K562 (cell line): ENCODE results near the gene TMEM167A. TPM values are rescaled to one million over a fixed set of nuclear protein-coding genes. Genes with fewer than 3 reads are reported as not detected.

Experiments
- ATAC-seq: fragments of 200-7000 bp; cut with Tn5 transposase; 3 replicates; pipeline ENCODE4 v1.9.1; 2020; ENCODE audit warnings: moderate library complexity
- BruUV-seq: library from RNA; stranded (reverse); fragments of 400-500 nt; replicated peaks from 2 replicates; lab custom pipeline; 2021; lab: Mats Ljungman, UMichigan
- CTCF ChIA-PET: fragments of 300-600 bp; formaldehyde crosslinking; extraction: SDS; loops from one replicate; lab custom pipeline; 2021; ENCODE audit warnings: low intra/inter-chr PET ratio; lab: Yijun Ruan, JAX
- POLR2A ChIA-PET: fragments of 300-600, 350-650 bp; sonication (Branson Sonifier 250); formaldehyde crosslinking; extraction: SDS; loops from one replicate; lab custom pipeline; 2021; ENCODE audit warnings: antibody characterized with exemption, inconsistent platforms; lab: Yijun Ruan, JAX
- DNase-seq, 4 experiments: peaks; one replicate each; pipeline versions ENCODE4 v3.0.0 to v3.0.0-alpha.2; 2011 to 2018; ENCODE audit warnings: low spot score in 3 of 4, mixed read lengths in 3 of 4; ENCODE audit errors: extremely low read depth in 1 of 4
- FAIRE-seq: peaks from 2 replicates; lab custom pipeline; 2011; peaks lifted over from hg19 to GRCh38; lab: Jason Lieb, UNC
- H2AFZ ChIP-seq: 2 replicates; pipeline ENCODE4 v1.6.0; 2011; ENCODE audit warnings: low read depth, low read length, control low read depth, inconsistent platforms
- H3K27ac ChIP-seq: fragments of 200-600 bp; 3 replicates; pipeline ENCODE4 v1.8.0; 2011; ENCODE audit warnings: low read depth, mild to moderate bottlenecking, control low read depth, inconsistent platforms, low read length, moderate library complexity, mixed read lengths; ENCODE audit errors: extremely low read depth
- H3K27me3 ChIP-seq, 2 experiments: fragments of 300-600 bp in 1 of 2; 2 replicates in 1 of 2; 3 replicates in 1 of 2; pipeline versions ENCODE4 v1.6.0 to v1.8.0; 2011; ENCODE audit warnings: inconsistent platforms in 2 of 2, low read length in 2 of 2, mild to moderate bottlenecking in 1 of 2, mixed read lengths in 1 of 2, moderate library complexity in 1 of 2; ENCODE audit not compliant: control insufficient read depth in 2 of 2, insufficient read depth in 2 of 2
- H3K36me3 ChIP-seq: fragments of 300-600 bp; 3 replicates; pipeline ENCODE4 v1.8.0; 2011; ENCODE audit warnings: mild to moderate bottlenecking, low read length, inconsistent platforms; ENCODE audit not compliant: control insufficient read depth, insufficient read depth
- H3K4me1 ChIP-seq, 2 experiments: fragments of 200-600 bp in 1 of 2; replicated peaks in 1 of 2; 2 replicates in 1 of 2; 3 replicates in 1 of 2; pipeline versions ENCODE4 v1.5.1 to v1.8.0; 2011; ENCODE audit warnings: inconsistent platforms in 2 of 2, low read length in 2 of 2, mild to moderate bottlenecking in 1 of 2, mixed read lengths in 1 of 2, moderate library complexity in 1 of 2; ENCODE audit not compliant: control insufficient read depth in 2 of 2, insufficient read depth in 2 of 2
- H3K4me2 ChIP-seq: 2 replicates; pipeline ENCODE4 v1.6.1; 2011; ENCODE audit warnings: low read length, control low read depth, inconsistent platforms, mixed read lengths; ENCODE audit not compliant: insufficient read depth
- H3K4me3 ChIP-seq: fragments of 200-600 bp; sonication (generic), shearing (Covaris generic); 2 replicates; pipeline ENCODE4 v1.5.1; 2016; ENCODE audit warnings: control low read depth, inconsistent platforms
- H3K79me2 ChIP-seq: fragments of 200-600 bp; 3 replicates; pipeline ENCODE4 v1.8.0; 2011; ENCODE audit warnings: low read length, inconsistent platforms; ENCODE audit not compliant: control insufficient read depth, insufficient read depth
- H3K9ac ChIP-seq, 2 experiments: 2 replicates each; pipeline versions ENCODE4 v1.6.0 to v1.6.1; 2011; ENCODE audit warnings: low read depth in 2 of 2, low read length in 2 of 2, control low read depth in 1 of 2, inconsistent platforms in 1 of 2, mild to moderate bottlenecking in 1 of 2, mixed read lengths in 1 of 2; ENCODE audit not compliant: insufficient read depth in 1 of 2
- H3K9me1 ChIP-seq: one replicate; pipeline ENCODE4 v1.6.0; 2011; ENCODE audit warnings: inconsistent platforms, mild to moderate bottlenecking, low read length, moderate library complexity; ENCODE audit not compliant: control insufficient read depth, insufficient read depth
- H3K9me3 ChIP-seq: replicated peaks from 2 replicates; pipeline ENCODE4 v1.5.1; 2011; ENCODE audit warnings: low read depth, low read length, inconsistent platforms; ENCODE audit not compliant: control insufficient read depth, insufficient read depth
- H4K20me1 ChIP-seq: replicated peaks from 2 replicates; pipeline ENCODE4 v1.6.1; 2011; ENCODE audit warnings: low read length, inconsistent platforms, mixed read lengths; ENCODE audit not compliant: control insufficient read depth, insufficient read depth
- BRD4 ChIP-seq: fragments of 200-600 bp; sonication (generic); IDR thresholded peaks from 2 replicates; pipeline ENCODE4 v1.6.1; 2017; ENCODE audit warnings: inconsistent platforms
- GATAD2A ChIP-seq: fragments of 450-650 bp; IDR thresholded peaks from 2 replicates; pipeline ENCODE4 v1.6.1; 2017
- HDGF ChIP-seq: fragments of 450-650 bp; IDR thresholded peaks from 2 replicates; pipeline ENCODE4 v1.6.1; 2016
- KLF10 ChIP-seq: fragments of 250-450 bp; sonication (Bioruptor Pico); IDR thresholded peaks from 2 replicates; pipeline ENCODE4 v1.6.1; 2021; ENCODE audit warnings: matching md5 sums
- PTTG1 ChIP-seq: fragments of 450-650 bp; IDR thresholded peaks from 2 replicates; pipeline ENCODE4 v1.6.1; 2016; ENCODE audit warnings: low read depth, mild to moderate bottlenecking, missing genetic modification characterization, missing compliant biosample characterization
- XRCC5 ChIP-seq: fragments of 200-400 bp; formaldehyde crosslinking; IDR thresholded peaks from 2 replicates; pipeline ENCODE4 v1.6.1; 2017; ENCODE audit warnings: low read depth, mild to moderate bottlenecking, low read length
- ZNF3 ChIP-seq: fragments of 250-450 bp; sonication (Bioruptor Pico); IDR thresholded peaks from 2 replicates; pipeline ENCODE4 v1.5.0; 2021; ENCODE audit warnings: mild to moderate bottlenecking, moderate library complexity
- WGBS: fragments of 100-300 bp; shearing (Covaris generic); methylation state at CpG from one replicate; pipeline ENCODE4 v1.1.6; 2016; ENCODE audit warnings: low coverage, mixed read lengths; ENCODE audit not compliant: insufficient coverage; ENCODE audit errors: missing lambda C conversion rate; 5-methylcytosine and 5-hydroxymethylcytosine counted together
- in situ Hi-C: fragments of 300-500 bp; cut with MboI; formaldehyde crosslinking; loops from 4 replicates; pipeline ENCODE4 v1.15.0; 2018; ENCODE audit warnings: inconsistent platforms, mixed read lengths
- intact Hi-C: fragments of 100-400 bp; cut with micrococcal nuclease; formaldehyde crosslinking; loops from 2 replicates; pipeline ENCODE4 v1.14.2; 2022
- polyA plus RNA-seq, 8 experiments: library from polyadenylated mRNA; depleted of rRNA in 4 of 8; stranded (reverse) in 5 of 8; unstranded in 3 of 8; fragments of >200 nt; fragmentation: Nextera tagmentation in 2 of 8; fragmentation: Illumina TruSeq in 1 of 8; extraction: Ambion mirVana in 2 of 8; extraction: Trizol in 1 of 8; gene quantifications; 2 replicates each; pipeline versions ENCODE4 v1.2.1 to v1.2.3, GENCODE V29; 2011 to 2014; ENCODE audit warnings: inconsistent platforms in 1 of 8, missing spikeins in 1 of 8
- total RNA-seq, 7 experiments: library from RNA; depleted of rRNA in 6 of 7; stranded (reverse); fragments of >200 nt in 6 of 7; fragmentation: Illumina TruSeq in 2 of 7; extraction: Trizol in 2 of 7; gene quantifications; 2 replicates each; pipeline versions ENCODE4 v1.2.1 to v1.2.3, GENCODE V29; 2011 to 2021; ENCODE audit warnings: low replicate concordance in 1 of 7
- TF ChIP-seq, protein P1 (sequence below): sonication (generic); formaldehyde crosslinking; IDR thresholded peaks from 2 replicates; pipeline ENCODE4 v1.8.1; 2023; ENCODE audit warnings: mild to moderate bottlenecking, missing genetic modification reagents
- TF ChIP-seq, protein P2 (sequence below): fragments of 250-450 bp; sonication (Bioruptor Pico); IDR thresholded peaks from 2 replicates; pipeline ENCODE4 v1.5.0; 2021; ENCODE audit warnings: mild to moderate bottlenecking, borderline replicate concordance

TMEM167A gene
- total and polyA plus RNA-seq, 9 of the 15 experiments (the other 6 are each of a cell fraction or from before 2014, with no cell fraction given): 35.3 to 458 (median 110) TPM

DNA sequence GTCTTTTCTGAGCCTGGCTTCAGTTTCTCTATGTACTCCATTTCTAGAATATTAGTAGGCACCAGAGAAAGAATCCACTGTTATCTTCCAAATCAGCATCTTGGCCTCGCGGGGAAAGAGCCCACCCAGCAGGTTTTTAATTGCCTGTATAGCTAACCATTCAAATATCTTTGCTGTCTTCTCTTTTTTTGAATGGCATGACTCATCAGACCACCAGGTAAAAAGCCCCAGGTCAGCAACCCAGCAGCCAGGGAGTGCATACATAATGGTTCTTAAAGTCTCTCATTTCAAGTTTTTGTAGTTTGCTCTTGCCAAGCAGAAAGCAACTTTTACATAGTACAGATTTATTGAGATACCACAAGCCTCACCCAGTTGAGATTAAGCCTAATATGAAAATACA, 50.7 kb downstream of the TMEM167A start:
- 9% methylated on average over 2 of the region's 2 CpGs for WGBS
- H2AFZ ChIP-seq: no peak overlapping the region
- H3K4me3 ChIP-seq: no peak overlapping the region
- DNase-seq (no peak), ATAC-seq (no peak; the same call in 2 of the 3 replicates), FAIRE-seq (no peak)
- H3K27me3 ChIP-seq: no peaks in the 10 kb centered on the region
- no peak overlapping the region for H3K9ac ChIP-seq
- no peak overlapping the region for H3K4me2 ChIP-seq
- intact Hi-C loops: no loop called here
- no TSS peak for BruUV-seq
- no peaks in the 10 kb centered on the region; a peak in 1 of 5 replicates for H3K4me1 ChIP-seq
- H3K9me3 ChIP-seq: no peaks in the 10 kb centered on the region
- H3K27ac ChIP-seq: no peak overlapping the region
- CTCF ChIA-PET: no interaction called here
- no peaks in the 10 kb centered on the region for H3K79me2 ChIP-seq
- no peak for TF ChIP-seq PTTG1
- no peak for TF ChIP-seq ZNF3 (CRISPR knock-in tag)
- TF ChIP-seq KLF10 (CRISPR knock-in tag): no peak
- TF ChIP-seq, protein P1, sequence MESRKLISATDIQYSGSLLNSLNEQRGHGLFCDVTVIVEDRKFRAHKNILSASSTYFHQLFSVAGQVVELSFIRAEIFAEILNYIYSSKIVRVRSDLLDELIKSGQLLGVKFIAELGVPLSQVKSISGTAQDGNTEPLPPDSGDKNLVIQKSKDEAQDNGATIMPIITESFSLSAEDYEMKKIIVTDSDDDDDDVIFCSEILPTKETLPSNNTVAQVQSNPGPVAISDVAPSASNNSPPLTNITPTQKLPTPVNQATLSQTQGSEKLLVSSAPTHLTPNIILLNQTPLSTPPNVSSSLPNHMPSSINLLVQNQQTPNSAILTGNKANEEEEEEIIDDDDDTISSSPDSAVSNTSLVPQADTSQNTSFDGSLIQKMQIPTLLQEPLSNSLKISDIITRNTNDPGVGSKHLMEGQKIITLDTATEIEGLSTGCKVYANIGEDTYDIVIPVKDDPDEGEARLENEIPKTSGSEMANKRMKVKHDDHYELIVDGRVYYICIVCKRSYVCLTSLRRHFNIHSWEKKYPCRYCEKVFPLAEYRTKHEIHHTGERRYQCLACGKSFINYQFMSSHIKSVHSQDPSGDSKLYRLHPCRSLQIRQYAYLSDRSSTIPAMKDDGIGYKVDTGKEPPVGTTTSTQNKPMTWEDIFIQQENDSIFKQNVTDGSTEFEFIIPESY: no peak
- TF ChIP-seq, protein P2, sequence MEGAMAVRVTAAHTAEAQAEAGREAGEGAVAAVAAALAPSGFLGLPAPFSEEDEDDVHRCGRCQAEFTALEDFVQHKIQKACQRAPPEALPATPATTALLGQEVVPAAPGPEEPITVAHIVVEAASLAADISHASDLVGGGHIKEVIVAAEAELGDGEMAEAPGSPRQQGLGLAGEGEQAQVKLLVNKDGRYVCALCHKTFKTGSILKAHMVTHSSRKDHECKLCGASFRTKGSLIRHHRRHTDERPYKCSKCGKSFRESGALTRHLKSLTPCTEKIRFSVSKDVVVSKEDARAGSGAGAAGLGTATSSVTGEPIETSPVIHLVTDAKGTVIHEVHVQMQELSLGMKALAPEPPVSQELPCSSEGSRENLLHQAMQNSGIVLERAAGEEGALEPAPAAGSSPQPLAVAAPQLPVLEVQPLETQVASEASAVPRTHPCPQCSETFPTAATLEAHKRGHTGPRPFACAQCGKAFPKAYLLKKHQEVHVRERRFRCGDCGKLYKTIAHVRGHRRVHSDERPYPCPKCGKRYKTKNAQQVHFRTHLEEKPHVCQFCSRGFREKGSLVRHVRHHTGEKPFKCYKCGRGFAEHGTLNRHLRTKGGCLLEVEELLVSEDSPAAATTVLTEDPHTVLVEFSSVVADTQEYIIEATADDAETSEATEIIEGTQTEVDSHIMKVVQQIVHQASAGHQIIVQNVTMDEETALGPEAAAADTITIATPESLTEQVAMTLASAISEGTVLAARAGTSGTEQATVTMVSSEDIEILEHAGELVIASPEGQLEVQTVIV: no peak
- TF ChIP-seq GATAD2A: no peak
- no peak for TF ChIP-seq XRCC5
- no peak for TF ChIP-seq BRD4
- TF ChIP-seq HDGF: no peak
- TF ChIP-seq, all 486 proteins: peak for 0
- in situ Hi-C loops: no loop called here
- Histone ChIP-seq H3K9me1 (no peaks in the 10 kb centered on the region), H3K36me3 (no peaks in the 10 kb centered on the region), H4K20me1 (no peaks in the 10 kb centered on the region)
- POLR2A ChIA-PET: interaction anchor here (1.0 kb wide), 1 partner anchor 11 kb away, joined by 3 read pairs; no protein-coding TSS in a partner anchor
